ENCODE measurements around the gene HOXD4.

HOXD4 gene

DNA sequence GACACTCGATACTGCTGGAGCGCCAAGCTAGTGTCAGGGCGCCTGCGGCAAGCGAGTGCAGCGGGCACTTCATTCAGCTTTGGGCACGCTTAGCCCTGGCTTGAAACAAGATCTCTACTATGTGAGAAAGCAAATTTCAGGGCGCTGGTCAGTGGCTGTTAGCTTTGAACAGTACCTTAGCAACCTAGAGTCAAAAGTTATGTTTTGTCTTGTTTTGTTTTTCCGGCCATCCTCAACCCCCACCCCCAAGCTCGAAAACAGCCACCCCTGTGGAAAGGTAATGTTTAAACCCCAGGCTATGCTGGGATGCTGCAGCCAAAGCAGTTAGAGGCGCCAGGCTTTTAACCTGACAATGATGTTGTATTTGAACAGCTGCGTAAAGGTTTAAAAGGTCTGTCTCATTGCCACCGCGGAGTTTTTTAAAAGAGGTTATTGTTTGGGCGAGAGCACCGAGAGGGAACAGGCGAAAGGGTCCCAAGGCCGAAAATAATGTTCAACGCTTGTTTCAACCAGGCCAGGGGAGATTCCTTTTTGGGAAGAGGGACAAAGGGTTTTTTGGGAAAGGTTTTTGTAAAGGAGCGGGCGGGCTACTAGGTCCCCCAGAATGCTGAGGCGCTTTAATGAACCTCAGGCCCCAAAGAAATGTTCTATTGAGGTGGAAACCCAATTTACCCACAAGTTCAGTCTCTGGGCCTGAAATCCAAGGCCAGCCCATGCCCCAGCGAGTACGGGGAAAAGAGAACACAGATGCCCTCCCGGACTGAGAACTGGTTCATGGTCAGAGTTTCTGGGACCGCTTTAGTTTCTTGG, 37.0 kb upstream of the HOXD4 start:
- DNase-seq (ENCODE audit: low spot score) = no peak

- DNase-seq (ENCODE audit: low spot score) = no peak
These were observed 36.3 kb upstream of the HOXD4 start for GRCh38 chr2:176114930-176115625.

GRCh38 chr2:176115883-176116813, 35.2 kb upstream of the HOXD4 start, which contains the start of gene HOXD10:
Gene HOXD10 (plus strand): TSS chr2:176116778. CDS start chr2:176116834, 56 bp downstream.
- DNase-seq (ENCODE audit: low spot score) = no peak

DNA sequence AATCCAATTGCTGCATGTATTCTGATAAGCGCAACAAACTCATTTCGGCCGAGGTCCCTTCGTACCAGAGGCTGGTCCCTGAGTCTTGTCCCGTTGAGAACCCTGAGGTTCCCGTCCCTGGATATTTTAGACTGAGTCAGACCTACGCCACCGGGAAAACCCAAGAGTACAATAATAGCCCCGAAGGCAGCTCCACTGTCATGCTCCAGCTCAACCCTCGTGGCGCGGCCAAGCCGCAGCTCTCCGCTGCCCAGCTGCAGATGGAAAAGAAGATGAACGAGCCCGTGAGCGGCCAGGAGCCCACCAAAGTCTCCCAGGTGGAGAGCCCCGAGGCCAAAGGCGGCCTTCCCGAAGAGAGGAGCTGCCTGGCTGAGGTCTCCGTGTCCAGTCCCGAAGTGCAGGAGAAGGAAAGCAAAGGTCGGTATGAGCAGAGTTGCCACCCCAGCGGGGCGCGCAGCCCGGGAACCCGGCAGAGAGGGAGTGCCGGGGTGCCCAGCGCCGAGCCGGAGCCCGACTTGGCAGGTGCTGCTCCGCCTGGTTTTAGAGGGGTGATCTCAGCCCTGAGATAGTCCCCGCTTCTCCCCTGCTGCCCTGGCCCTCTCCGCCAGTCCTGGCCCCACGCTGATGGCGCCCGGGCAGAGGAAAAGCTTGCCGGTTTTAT, 34.1 kb upstream of the HOXD4 start:
- no peak for DNase-seq (ENCODE audit: low spot score)

- DNase-seq (ENCODE audit: low spot score) = no peak
These were observed 33.5 kb upstream of the HOXD4 start for GRCh38 chr2:176117823-176118371.

DNA sequence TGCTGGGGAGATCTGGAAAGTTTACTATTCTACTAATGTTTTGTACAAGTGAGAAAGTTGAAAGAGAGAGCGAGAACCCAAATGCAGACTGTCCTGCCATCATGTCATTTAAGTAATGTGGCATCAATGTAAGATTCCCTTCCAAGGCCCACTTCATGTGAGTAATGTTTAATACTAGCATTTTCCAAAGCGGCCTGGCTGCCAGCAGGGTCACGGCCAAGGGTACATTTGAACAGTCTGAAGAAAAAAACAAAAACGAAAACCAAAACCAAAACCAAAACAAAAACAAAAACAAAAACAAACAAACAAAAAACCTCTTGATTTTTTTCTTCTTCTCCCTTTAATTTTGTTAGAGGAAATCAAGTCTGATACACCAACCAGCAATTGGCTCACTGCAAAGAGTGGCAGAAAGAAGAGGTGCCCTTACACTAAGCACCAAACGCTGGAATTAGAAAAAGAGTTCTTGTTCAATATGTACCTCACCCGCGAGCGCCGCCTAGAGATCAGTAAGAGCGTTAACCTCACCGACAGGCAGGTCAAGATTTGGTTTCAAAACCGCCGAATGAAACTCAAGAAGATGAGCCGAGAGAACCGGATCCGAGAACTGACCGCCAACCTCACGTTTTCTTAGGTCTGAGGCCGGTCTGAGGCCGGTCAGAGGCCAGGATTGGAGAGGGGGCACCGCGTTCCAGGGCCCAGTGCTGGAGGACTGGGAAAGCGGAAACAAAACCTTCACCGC, 32.6 kb upstream of the HOXD4 start:
- no peak for DNase-seq (ENCODE audit: low spot score)

DNA sequence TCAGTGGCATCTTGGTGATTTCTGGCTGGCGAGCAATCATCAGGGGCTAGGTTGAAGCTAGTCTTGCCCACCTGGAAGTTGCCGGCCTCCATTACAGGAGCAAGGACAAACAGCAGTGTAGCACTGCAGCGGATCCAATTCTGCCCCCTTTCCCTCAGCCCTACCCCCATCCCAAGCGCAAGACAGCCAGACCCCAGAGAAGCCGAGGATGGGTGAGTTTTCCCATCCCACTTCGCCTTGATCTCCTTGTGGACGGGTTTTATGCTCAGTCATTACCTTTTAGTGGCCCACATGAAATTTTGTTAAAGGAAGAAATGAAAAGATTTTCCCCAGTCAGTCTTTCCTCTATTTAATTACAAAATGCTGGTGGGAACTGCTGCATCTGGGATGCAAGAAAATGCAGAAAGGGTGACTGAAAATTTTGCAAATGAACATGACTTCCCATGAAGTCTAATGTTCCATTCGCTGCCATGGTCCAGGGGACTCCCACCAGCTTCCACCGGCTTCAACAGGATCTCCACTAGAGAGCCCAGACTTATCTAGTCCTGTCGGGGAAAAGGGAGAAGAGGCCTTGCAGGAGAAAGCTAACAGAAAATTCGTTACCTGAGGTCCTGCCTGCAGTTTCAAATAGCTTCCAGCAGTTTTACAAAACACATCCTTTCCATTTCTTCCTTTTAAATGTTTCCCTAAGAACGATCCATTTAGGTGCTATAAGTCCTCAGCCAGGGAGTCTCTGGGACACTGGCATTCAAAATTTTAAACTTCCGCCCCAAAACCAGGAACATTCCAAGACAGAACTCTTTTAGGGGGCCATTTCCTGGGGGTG, 30.8 kb upstream of the HOXD4 start:
- no peak for DNase-seq (ENCODE audit: low spot score)

GRCh38 chr2:176121190-176122051, 29.9 kb upstream of the HOXD4 start:
- DNase-seq (ENCODE audit: low spot score) = no peak

GRCh38 chr2:176122052-176122682, 29.2 kb upstream of the HOXD4 start:
- no peak for DNase-seq (ENCODE audit: low spot score)

DNA sequence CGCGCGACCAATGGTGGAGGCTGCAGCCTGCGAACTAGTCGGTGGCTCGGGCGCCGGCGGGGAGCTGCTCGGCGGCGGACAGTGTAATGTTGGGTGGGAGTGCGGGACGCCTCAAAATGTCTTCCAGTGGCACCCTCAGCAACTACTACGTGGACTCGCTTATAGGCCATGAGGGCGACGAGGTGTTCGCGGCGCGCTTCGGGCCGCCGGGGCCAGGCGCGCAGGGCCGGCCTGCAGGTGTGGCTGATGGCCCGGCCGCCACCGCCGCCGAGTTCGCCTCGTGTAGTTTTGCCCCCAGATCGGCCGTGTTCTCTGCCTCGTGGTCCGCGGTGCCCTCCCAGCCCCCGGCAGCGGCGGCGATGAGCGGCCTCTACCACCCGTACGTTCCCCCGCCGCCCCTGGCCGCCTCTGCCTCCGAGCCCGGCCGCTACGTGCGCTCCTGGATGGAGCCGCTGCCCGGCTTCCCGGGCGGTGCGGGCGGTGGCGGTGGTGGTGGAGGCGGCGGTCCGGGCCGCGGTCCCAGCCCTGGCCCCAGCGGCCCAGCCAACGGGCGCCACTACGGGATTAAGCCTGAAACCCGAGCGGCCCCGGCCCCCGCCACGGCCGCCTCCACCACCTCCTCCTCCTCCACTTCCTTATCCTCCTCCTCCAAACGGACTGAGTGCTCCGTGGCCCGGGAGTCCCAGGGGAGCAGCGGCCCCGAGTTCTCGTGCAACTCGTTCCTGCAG, 28.5 kb upstream of the HOXD4 start, which contains the start of gene HOXD9:
TSS of gene HOXD9 (plus strand) at position 37 of the 728 bp plus-strand sequence. CDS start at position 87, 50 bp downstream.
- DNase-seq (ENCODE audit: low spot score) = no peak

- DNase-seq (ENCODE audit: low spot score) = no peak
These were observed 27.8 kb upstream of the HOXD4 start for GRCh38 chr2:176123411-176124109.

DNA sequence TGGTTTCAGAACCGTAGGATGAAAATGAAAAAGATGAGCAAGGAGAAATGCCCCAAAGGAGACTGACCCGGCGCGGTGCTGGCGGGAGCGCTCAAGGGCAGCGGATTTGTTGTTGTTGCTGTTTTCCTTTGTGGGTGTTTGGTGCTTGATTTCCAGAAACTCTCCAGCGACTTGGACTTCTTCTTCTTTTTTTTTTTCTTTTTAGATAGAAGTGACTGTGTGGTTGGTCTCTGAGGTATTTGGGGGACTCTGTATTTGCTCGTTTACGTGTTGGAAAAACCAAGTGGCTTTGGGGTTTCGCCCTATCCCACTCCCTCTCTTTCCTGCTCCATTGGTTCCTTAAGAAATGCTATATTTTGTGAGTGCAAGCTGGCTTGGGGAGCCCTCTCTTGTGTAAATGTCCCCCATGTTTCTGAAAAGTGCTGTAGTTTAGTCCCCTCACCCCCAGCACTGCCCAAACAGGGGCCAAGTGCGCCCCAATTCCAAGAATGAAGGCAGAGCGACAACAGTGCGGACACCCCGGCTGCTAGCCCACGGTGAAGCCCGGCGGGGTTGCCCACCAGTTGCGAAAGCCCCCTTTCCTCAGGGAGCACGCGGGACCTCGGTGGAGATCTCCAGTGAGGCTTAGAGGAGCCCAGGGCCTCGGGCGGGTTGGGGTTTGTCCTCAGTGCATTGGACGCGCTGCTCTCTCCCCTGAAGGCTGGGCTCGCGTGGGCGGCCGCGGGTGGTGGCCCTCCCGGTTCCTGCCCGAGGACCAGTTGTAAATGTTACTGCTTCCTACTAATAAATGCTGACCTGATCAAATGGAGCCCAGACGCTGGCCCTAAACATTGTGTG, 27.0 kb upstream of the HOXD4 start:
- no peak for DNase-seq (ENCODE audit: low spot score)

DNA sequence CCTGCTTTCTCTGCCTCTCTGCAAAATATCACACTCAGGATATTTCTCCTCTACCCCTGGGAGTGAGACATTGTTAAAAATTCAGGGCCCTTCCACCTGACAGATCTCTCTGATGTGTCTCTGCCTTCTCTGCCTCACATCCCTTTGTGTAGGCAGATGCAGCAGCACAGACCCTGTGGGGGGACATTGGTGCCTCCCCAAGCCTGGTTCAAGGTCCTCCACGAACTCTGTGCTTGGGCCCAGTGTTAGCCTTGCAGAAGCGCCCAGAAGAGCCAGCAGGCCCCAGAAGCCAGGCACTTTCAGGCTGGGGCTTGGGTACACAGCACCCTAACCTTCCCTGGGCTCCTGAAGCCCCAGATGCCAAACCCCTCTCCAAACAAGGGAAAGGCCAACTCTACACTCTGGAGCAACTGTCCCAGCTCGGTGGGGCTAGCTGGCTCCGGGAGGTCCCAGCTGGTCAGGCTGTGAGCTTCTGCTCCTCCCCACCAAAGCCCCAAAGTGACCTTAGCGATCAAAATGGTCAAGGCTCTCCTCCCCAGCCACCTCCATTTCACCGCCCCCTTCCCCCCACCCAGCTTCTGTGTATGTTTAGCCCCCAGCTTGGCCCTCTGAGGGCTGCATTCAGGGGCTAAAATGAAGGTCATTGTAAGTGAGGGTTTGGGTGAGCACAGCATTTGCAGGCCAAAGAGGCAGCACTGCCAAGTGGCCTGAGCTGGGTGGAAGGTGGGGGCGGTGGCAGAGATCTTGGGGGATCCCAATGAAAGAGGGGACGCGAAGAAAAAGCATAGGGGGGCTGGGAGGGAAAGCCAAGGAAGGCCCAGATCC, 26.2 kb upstream of the HOXD4 start:
- DNase-seq (ENCODE audit: low spot score) = no peak

- no peak for DNase-seq (ENCODE audit: low spot score)
These were observed 25.6 kb upstream of the HOXD4 start for GRCh38 chr2:176125772-176126054.

Data from globus pallidus (tissue), 1 donor.